Measurements from ENCODE around the gene RTN4IP1. TPM values are rescaled to one million over a fixed set of nuclear protein-coding genes. Genes with fewer than 3 reads are reported as not detected.

Gene RTN4IP1
- total and polyA plus RNA-seq, 10 of the 15 experiments (the other 5 are each of a cell fraction or from before 2014, with no cell fraction given), result 8.2 to 17.0 (median 9.8) TPM

- TF ChIP-seq SIX5 (IDR thresholded peaks at IDR 0.05; ENCODE audit: low read depth, low read length, severe bottlenecking) (no peak), ZZZ3 (IDR thresholded peaks at IDR 0.05; ENCODE audit: control insufficient read depth, insufficient read length, low read depth) (no peak), IRF3 (IDR thresholded peaks at IDR 0.05) (no peak), E2F4 (IDR thresholded peaks at IDR 0.05; ENCODE audit: low read depth, low read length) (no peak), SUZ12 (IDR thresholded peaks at IDR 0.05; ENCODE audit: unreplicated experiment) (no peak), WRNIP1 (IDR thresholded peaks at IDR 0.05; ENCODE audit: borderline replicate concordance, low read depth, low read length) (no peak), TCF3 (IDR thresholded peaks at IDR 0.05; ENCODE audit: borderline replicate concordance, insufficient read depth, low read depth, low read length) (no peak)
These were observed 16.5 kb downstream of the RTN4IP1 start (continued) for GRCh38 chr6:106612671-106613416.

- Histone ChIP-seq H3K27ac (ENCODE audit: control insufficient read depth, insufficient read depth) (no peak overlapping the region), H4K20me1 (ENCODE audit: control insufficient read depth, insufficient read depth) (no peaks in the 10 kb centered on the region), H3K79me2 (ENCODE audit: control insufficient read depth, insufficient read depth, low read length) (no peaks in the 10 kb centered on the region), H3K4me1 (ENCODE audit: control insufficient read depth, insufficient read depth, low read length) (no peaks in the 10 kb centered on the region; the same call in 1 of the 2 replicates), H3K27me3 (replicated peaks in 1 of 2; ENCODE audit: control insufficient read depth in 2 of 2, insufficient read depth in 2 of 2, low read length in 1 of 2) (no peaks in the 10 kb centered on the region), H3K9me3 (replicated peaks; ENCODE audit: control insufficient read depth, insufficient read depth, low read length) (no peaks in the 10 kb centered on the region), H3K9ac (ENCODE audit: control insufficient read depth, insufficient read depth, low read length) (no peak overlapping the region), H3K4me2 (ENCODE audit: control insufficient read depth, insufficient read depth) (no peak overlapping the region), H3K36me3 (ENCODE audit: control insufficient read depth in 2 of 2, insufficient read depth in 2 of 2, low read length in 1 of 2) (no peaks in the 10 kb centered on the region), H3K4me3 (no peak overlapping the region), H2AFZ (ENCODE audit: control insufficient read depth, low read depth, low read length) (no peak overlapping the region)
- POLR2A ChIA-PET, result interaction anchor here (0.5 kb wide), 1 partner anchor 321 kb away, joined by 9 read pairs; no protein-coding TSS in a partner anchor
- intact Hi-C loops (cut with micrococcal nuclease; ENCODE audit: unreplicated experiment) (no loop called here), in situ Hi-C loops (cut with MboI) (no loop called here)
- RAD21 ChIA-PET (ENCODE audit: unreplicated experiment), result interaction anchor here (1.0 to 2.0 kb wide), 4 partner anchors 22 to 369 kb away, joined by 3 to 20 read pairs (median 4); no protein-coding TSS in a partner anchor
- CTCF ChIA-PET, result interaction anchor here (1.0 to 4.4 kb wide), 10 partner anchors 12 to 369 kb away, joined by 3 to 85 read pairs (median 6); no protein-coding TSS in a partner anchor
- no TSS peak for BruUV-seq (replicated peaks)
- no peak for FAIRE-seq
- ATAC-seq, result no peak
- SMC1A ChIA-PET (ENCODE audit: uncharacterized antibody, unreplicated experiment), result interaction anchor here (0.6 to 4.6 kb wide), 9 partner anchors 10 to 369 kb away, joined by 3 to 35 read pairs (median 4); no protein-coding TSS in a partner anchor
- WGBS (ENCODE audit: insufficient coverage, insufficient replicate concordance, low lambda C conversion rate, missing lambda C conversion rate), result 100% methylated on average over 2 of the region's 2 CpGs
- no peak for DNase-seq (ENCODE audit: low read depth, low spot score)
- TF ChIP-seq JUND (IDR thresholded peaks at IDR 0.05; ENCODE audit: low read depth, low read length) (no peak), MLLT1 (IDR thresholded peaks at IDR 0.05) (no peak), ZNF622 (IDR thresholded peaks at IDR 0.05) (no peak), TBL1XR1 (IDR thresholded peaks at IDR 0.05; ENCODE audit: low read depth, low read length) (no peak), PBX3 (IDR thresholded peaks at IDR 0.05; ENCODE audit: insufficient replicate concordance, low read depth, low read length) (no peak), KDM1A (IDR thresholded peaks at IDR 0.05; ENCODE audit: borderline replicate concordance) (no peak), KAT2A (conservative IDR thresholded peaks at IDR 0.05; ENCODE audit: control insufficient read depth, low read depth, low read length) (no peak), KLF5 (IDR thresholded peaks at IDR 0.05; ENCODE audit: partially characterized antibody) (no peak), CREB1 (IDR thresholded peaks at IDR 0.05; ENCODE audit: low read depth) (no peak), CBX5 (IDR thresholded peaks at IDR 0.05; ENCODE audit: low read depth) (no peak), DPF2 (IDR thresholded peaks at IDR 0.05) (no peak)
These were observed 18.3 kb downstream of the RTN4IP1 start for GRCh38 chr6:106611030-106611429.

All from GM12878 (cell line).